GM23248 (cell line): ENCODE results near the gene ANKRD13B.

Experiments
- EZH2 ChIP-seq: fragments of 200-600 bp; sonication (generic); IDR thresholded peaks from 2 replicates; pipeline ENCODE4 v1.6.1; 2018; ENCODE audit warnings: antibody characterized with exemption, mild to moderate bottlenecking; ENCODE audit not compliant: insufficient read depth, poor library complexity, severe bottlenecking
- EZH2phosphoT487 ChIP-seq: fragments of 200-600 bp; sonication (generic); IDR thresholded peaks from 2 replicates; pipeline ENCODE4 v1.6.1; 2018; ENCODE audit warnings: antibody characterized with exemption, moderate library complexity, mild to moderate bottlenecking, low read depth; ENCODE audit not compliant: insufficient read depth

- TF ChIP-seq EZH2 (no peak), EZH2phosphoT487 (no peak)
Measured at GRCh38 chr17:29567554-29568330, 25.2 kb upstream of the ANKRD13B start.
